Melanocyte of skin (primary cell): ENCODE data around the gene DMKN. TPM values are rescaled to one million over a fixed set of nuclear protein-coding genes. Genes with fewer than 3 reads are reported as not detected.

Experiments
- total RNA-seq, 2 donors: library from RNA; depleted of rRNA; stranded (reverse); fragments of >200 nt; gene quantifications; 2 replicates each; pipeline ENCODE4 v1.2.3, GENCODE V29; 2012

The DMKN gene, protein sequence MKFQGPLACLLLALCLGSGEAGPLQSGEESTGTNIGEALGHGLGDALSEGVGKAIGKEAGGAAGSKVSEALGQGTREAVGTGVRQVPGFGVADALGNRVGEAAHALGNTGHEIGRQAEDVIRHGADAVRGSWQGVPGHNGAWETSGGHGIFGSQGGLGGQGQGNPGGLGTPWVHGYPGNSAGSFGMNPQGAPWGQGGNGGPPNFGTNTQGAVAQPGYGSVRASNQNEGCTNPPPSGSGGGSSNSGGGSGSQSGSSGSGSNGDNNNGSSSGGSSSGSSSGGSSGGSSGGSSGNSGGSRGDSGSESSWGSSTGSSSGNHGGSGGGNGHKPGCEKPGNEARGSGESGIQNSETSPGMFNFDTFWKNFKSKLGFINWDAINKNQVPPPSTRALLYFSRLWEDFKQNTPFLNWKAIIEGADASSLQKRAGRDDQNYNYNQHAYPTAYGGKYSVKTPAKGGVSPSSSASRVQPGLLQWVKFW
- total RNA-seq: 1 to 10 TPM; 2.0 to 6.2 TPM

DNA sequence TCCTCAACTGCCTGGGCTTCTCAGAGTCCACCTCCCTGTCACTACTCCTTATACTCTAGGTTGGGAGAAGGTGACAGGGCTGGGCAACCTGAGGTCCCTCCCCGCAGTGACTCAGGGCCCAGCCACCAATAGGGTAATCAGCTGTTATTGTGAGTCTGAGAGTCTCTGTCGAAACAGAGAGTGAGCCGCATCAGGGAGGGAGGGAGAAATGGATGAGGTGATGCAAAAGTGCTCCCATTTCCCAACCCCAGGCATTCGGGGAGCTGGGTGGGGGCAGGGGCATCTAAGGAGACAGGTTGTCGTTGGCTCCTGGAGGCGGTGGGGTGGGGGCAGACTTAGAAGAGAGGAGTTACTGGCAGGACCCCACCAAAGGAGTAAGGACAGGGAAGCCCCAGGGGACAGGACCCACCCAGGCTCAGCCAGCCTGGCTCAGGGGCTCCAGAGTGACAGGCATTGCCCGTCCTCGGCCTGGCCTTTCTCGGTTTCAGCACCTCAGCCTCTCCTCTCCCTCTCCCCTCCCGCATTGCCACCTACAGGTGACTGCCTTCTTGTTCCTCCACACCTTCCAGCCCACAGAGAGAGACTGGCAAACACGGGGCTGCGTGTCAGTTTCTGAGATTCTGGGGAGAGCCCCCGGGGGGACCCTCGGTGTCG is at the start of gene DMKN:
Gene DMKN (minus strand): TSS at position 22 of the 654 bp plus-strand sequence. CDS start 174 bp downstream, outside the sequence.

DNA sequence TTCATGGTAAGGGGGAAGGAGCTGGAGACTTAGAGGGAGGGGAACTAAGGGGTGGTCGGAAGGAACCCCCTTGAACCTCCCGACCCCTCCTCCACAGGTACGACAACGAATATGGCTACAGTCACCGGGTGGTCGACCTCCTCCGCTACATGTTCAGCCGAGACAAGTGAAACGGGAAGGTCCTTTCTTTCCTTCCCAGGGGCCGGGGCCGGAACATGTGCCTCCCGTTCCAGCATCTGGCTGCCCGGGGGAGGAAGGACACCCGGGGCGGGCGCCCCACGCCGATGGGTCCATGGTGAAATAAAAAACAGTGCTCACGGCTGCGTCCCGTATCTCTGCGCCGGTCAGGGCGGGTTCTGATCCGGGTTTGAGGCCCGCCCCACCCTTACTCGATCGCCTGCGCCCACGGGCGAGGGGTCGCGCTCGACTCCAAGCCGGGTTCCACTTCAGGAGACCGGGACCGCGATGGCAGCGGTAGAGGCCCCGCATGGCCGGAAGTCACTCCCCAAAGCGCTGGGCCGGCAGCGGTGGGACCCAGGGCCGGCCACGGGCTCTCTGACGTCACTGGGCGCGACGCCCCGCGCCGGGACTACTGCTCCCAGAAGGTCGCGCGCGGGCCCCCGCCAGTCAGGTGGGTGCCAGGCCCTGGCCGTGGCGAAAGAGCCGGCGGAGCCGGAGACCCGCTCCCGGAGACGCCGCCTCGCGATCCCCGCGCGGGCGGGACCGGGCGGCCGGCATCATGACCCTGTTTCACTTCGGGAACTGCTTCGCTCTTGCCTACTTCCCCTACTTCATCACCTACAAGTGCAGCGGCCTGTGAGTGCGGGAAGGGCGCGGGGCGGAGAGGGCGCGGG is 31.8 kb upstream of the DMKN start, which contains the start of gene TMEM147:
Gene TMEM147 (plus strand): TSS at position 626 of the 854 bp plus-strand sequence. CDS start 114 bp downstream, at position 740.

DNA sequence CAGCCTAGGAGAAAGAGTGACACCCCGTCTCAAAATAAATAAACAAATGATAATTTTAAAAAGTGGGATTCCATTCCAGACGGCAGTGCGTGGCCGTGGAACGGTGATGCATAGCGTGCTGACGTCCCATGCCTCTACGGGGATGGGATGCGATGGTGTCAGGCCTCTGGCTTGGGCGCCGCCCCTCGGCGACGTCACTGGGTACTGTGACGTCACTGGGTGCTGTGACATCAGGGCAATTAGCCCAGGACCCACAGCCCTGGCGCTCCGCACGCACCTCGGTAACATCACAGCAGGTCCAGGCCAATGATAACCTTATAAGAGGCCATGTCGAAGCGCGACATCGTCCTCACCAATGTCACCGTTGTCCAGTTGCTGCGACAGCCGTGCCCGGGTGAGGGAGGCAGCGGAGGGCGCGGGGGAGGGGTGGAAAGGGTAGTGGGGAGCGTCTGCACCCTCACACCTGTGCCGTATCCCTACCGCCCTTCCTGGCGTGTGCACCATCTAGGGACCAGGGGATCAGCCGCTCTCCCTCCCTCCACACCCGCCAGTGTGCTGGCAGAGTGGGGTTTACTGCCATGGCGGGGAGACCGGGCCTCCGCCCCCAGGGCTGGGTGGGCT is 19.9 kb upstream of the DMKN start, which contains the start of gene GAPDHS:
Gene GAPDHS (plus strand): TSS at position 256 of the 621 bp plus-strand sequence. CDS start 72 bp downstream, at position 328.

DNA sequence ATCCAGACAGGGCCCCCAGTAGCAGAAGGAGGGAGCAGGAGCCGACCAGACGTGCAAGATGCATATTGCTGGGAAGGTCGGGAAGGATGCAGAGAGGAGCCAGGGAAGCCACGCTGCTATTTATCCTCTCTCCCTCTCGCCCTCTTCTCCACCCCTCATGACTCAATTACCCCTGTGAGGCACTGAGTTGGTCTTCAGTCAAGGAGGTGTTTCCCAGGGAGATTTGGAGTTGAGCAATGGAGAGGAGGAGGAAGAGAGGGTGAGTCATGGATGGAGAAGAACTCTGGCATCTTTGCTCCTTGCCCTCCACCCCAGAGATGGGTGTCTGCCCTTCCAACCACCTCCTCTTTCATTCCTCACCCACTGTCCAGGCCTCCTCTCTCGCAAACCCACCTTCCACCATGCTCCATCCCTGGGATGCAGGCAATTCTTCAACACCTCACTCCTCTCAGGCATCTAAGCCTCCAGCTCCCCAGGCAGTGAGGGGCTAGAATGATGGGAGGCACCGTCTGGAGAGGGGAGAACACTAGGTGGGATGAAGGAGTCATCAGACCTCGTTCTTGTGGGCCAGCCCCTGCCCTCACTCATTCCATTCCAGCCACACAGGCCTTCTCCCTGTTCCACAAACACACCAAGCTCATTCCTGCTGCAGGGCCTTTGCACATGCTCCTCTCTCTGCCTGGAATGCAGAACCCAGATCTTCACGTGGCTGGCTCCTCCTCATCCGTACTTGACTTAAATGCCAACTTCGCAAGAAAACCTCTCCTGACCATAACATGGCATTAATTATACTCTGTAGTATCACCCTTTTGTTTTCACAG is 15.0 kb upstream of the DMKN start, which contains the start of gene SBSN:
Gene SBSN (minus strand): TSS at position 94 of the 821 bp plus-strand sequence. CDS start 30 bp downstream, at position 64.

DNA sequence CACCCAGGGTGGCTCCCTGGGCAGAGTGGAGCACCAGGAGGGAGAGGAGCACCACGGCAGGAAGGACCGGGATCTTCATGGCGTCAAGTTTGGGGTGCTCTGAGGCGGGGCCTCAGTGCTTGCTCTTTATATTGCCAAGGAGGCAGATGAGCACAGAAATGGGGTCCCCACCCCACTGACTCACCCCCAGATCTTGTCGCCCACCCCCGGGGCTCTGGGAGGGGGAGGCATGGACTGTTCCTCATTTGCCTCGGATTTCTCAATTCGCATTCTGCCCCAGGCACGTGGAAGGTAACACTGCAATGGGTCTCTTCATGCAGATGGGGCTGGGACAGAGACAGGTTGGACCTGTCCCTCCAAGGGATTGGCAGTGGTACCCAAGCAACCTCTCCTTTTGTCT is 23.1 kb downstream of the DMKN start, which contains the start of gene KRTDAP:
Gene KRTDAP (minus strand): TSS at position 101 of the 400 bp plus-strand sequence. CDS start 22 bp downstream, at position 79.

DNA sequence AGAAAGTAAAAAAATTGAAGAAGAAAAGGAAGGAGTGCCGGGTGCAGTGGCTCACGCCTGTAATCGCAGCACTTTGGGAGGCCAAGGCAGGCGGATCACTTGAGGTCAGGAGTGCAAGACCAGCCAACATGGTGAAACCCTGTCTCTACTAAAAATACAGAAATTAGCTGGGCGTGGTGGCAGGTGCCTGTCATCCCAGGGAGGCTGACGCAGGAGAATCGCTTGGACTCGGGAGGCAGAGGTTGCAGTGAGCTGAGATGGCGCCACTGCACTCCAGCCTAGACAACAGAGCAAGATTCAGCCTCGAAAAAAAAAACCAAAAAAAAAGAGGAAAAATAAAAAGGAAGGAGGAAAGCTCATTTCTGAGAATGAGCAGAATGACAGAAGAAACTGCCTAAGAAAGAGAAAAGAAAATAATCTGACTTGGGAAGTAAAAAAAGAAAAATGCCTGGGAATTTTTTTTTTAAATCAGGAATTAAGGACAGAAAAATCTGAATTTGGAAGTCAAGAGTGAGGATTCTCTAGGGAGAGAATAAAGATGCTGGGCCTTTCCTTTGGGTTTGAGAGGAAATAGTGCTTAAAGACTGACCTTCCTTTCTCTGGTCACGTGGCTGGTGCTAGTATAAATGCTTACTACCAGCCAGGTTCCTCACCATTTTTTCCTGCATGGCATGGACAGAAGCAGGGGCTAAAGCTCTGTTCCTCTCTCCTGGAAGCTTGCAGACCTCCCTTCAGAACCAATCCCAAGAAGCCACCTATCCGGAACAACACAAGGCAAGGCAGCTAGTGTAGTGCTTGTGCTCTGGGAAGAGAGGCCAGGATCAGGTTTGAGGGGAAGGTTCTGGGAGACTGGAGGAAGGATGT is 65.6 kb downstream of the DMKN start, which contains the start of gene FFAR2:
Gene FFAR2 (plus strand): TSS at position 652 of the 864 bp plus-strand sequence. CDS start 1,458 bp downstream, outside the sequence.

Other genes with a start within 250 kb of the DMKN start
- gene USF2, start 244.7 kb downstream of the DMKN start, total RNA-seq: 10 to 100 TPM; 69.9 to 82.6 TPM
- gene HAMP, start 231.1 kb downstream of the DMKN start, total RNA-seq: under 1 TPM; under 0.01 TPM
- not detected for gene MAG, start 221.5 kb downstream of the DMKN start, total RNA-seq
- gene CD22, start 184.5 kb downstream of the DMKN start, total RNA-seq: under 1 TPM in 1 of 2 donors, not detected in 1; 0.33 TPM
- not detected for gene FFAR1, start 165.7 kb downstream of the DMKN start, total RNA-seq
- not detected for gene FFAR3, start 155.2 kb downstream of the DMKN start, total RNA-seq
- not detected for gene GPR42, start 142.6 kb downstream of the DMKN start, total RNA-seq
- under 1 TPM in 1 of 2 donors, not detected in 1; 0.69 TPM for gene FFAR2, start 65.4 kb downstream of the DMKN start, total RNA-seq
- gene KRTDAP, start 23.2 kb downstream of the DMKN start, total RNA-seq: not detected
- gene SBSN, start 14.7 kb upstream of the DMKN start, total RNA-seq: under 1 TPM in 1 of 2 donors, not detected in 1; under 0.01 TPM
- gene GAPDHS, start 19.8 kb upstream of the DMKN start, total RNA-seq: 10 to 100 TPM in 1 of 2 donors, 1 to 10 TPM in 1; 5.9 to 10.3 TPM
- gene TMEM147, start 32.0 kb upstream of the DMKN start, total RNA-seq: 100 to 1,000 TPM; 118 to 126 TPM
- not detected for gene ATP4A, start 50.0 kb upstream of the DMKN start, total RNA-seq
- gene PMIS2, start 72.5 kb upstream of the DMKN start, total RNA-seq: not detected
- gene HAUS5, start 99.1 kb upstream of the DMKN start, total RNA-seq: 10 to 100 TPM in 1 of 2 donors, 1 to 10 TPM in 1; 6.5 to 11.3 TPM
- gene RBM42, start 115.4 kb upstream of the DMKN start, total RNA-seq: 10 to 100 TPM; 58.5 to 63.6 TPM
- gene ETV2, start 128.1 kb upstream of the DMKN start, total RNA-seq: under 1 TPM in 1 of 2 donors, not detected in 1; 0.33 TPM
- 100 to 1,000 TPM; 272 to 275 TPM for gene COX6B1, start 134.7 kb upstream of the DMKN start, total RNA-seq
- not detected for gene UPK1A, start 152.9 kb upstream of the DMKN start, total RNA-seq
- not detected for gene ZBTB32, start 190.9 kb upstream of the DMKN start, total RNA-seq
- gene KMT2B, start 204.4 kb upstream of the DMKN start, total RNA-seq: 1 to 10 TPM; 7.6 to 8.3 TPM
- 1 to 10 TPM in 1 of 2 donors, under 1 TPM in 1; 0.69 to 3.3 TPM for gene IGFLR1, start 228.8 kb upstream of the DMKN start, total RNA-seq
- 1 to 10 TPM; 2.8 to 6.0 TPM for gene U2AF1L4, start 231.8 kb upstream of the DMKN start, total RNA-seq
- gene PSENEN, start 232.0 kb upstream of the DMKN start, total RNA-seq: 10 to 100 TPM; 14.8 to 19.3 TPM
- 10 to 100 TPM; 11.0 to 13.1 TPM for gene LIN37, start 234.9 kb upstream of the DMKN start, total RNA-seq
- 1 to 10 TPM in 1 of 2 donors, under 1 TPM in 1; 0.67 to 1.7 TPM for gene HSPB6, start 243.4 kb upstream of the DMKN start, total RNA-seq
- 1 to 10 TPM; 5.5 to 9.0 TPM for gene PROSER3, start 244.5 kb upstream of the DMKN start, total RNA-seq